Right atrium auricular region (tissue), 2 donors: ENCODE results near the gene TSC22D3. TPM values are rescaled to one million over a fixed set of nuclear protein-coding genes. Genes with fewer than 3 reads are reported as not detected.
"Not testable (repeated sequence)": the region's sequence is repeated elsewhere in the genome, so short reads cannot be mapped to it uniquely, and the experiment has no call there.

Experiments used
- DNase-seq: peaks from one replicate; pipeline ENCODE4 v3.0.0-alpha.2; 2019; ENCODE audit warnings: low spot score
- H3K27ac ChIP-seq, 2 donors: fragments of 200-600 bp; sonication (generic); 1 replicate in 1 of 2; 2 replicates in 1 of 2; pipeline ENCODE4 v1.5.1; 2016 to 2019
- H3K27me3 ChIP-seq, 2 donors: fragments of 200-600 bp; sonication (generic); one replicate each; pipeline versions ENCODE4 v1.5.1 to v1.6.0; 2017 to 2019
- H3K36me3 ChIP-seq: fragments of 200-600 bp; sonication (generic); one replicate; pipeline ENCODE4 v1.5.1; 2016
- H3K4me1 ChIP-seq, 2 donors: fragments of 200-600 bp; sonication (generic); one replicate each; pipeline versions ENCODE4 v1.5.1 to v1.6.0; 2017 to 2019
- H3K4me3 ChIP-seq, 2 donors: fragments of 200-600 bp; sonication (generic); 1 replicate in 1 of 2; 2 replicates in 1 of 2; pipeline ENCODE4 v1.5.1; 2017 to 2019; ENCODE audit warnings: mild to moderate bottlenecking in 1 of 2, moderate library complexity in 1 of 2
- H3K9me3 ChIP-seq, 2 donors: fragments of 200-600 bp; sonication (generic); one replicate each; pipeline ENCODE4 v1.5.1; 2019
- CTCF ChIP-seq, 2 donors: fragments of 200-600 bp; sonication (generic); IDR thresholded peaks; one replicate each; pipeline ENCODE4 v1.5.1; 2019; ENCODE audit warnings: antibody characterized with exemption in 2 of 2
- total RNA-seq, 2 donors: library from RNA; depleted of rRNA; stranded (reverse); fragments of >200 nt; gene quantifications; one replicate each; pipeline ENCODE4 v1.1.0, GENCODE V29; 2016

TSC22D3 gene
- total RNA-seq, 2 donors from 2014 or later = 184 to 193 TPM

GRCh38 chrX:107674480-107675364 lies 100.9 kb downstream of the TSC22D3 start:
- no peak for TF ChIP-seq CTCF (IDR thresholded peaks at IDR 0.05)
- H3K4me3 ChIP-seq = peak overlapping the region in 1 of 2 donors; percentile 50
- no peaks in the 10 kb centered on the region for H3K36me3 ChIP-seq
- peak overlapping the region; percentile 81 to 86 for H3K27ac ChIP-seq
- DNase-seq = peak; percentile 92
- no peaks in the 10 kb centered on the region for H3K9me3 ChIP-seq
- no peaks in the 10 kb centered on the region for H3K27me3 ChIP-seq
- peaks cover 0 to 43% of the 10 kb centered on the region in 2 donors for H3K4me1 ChIP-seq

DNA sequence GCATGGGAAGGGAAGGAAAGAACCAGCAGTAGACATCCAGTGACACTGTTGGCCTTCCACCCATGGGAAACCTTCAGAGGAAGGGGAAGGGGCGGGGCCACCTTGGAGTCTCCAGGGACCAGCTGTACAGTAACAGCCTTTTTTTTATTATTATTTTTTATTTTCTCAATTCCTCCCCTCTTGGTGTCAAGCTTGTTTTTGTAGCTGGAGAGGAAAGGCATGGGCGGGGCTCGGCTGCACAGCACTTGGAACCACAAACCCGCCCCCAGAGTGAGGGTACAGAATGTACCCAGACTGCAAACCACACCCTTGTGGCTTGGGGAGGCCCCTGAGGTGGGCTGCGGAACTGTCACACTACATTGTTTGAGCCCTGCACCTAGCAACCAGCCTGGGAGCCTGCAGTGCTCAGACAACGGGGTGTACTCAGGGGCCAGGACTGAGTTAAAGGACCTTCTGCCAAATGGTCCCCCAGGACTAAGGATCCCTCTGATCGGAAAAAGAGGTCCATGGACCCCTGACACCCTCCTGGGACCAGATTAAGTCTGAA lies 101.6 kb downstream of the TSC22D3 start:
- no peaks in the 10 kb centered on the region for H3K36me3 ChIP-seq
- no peaks in the 10 kb centered on the region for H3K27me3 ChIP-seq
- peaks cover 0 to 36% of the 10 kb centered on the region in 2 donors for H3K4me1 ChIP-seq
- DNase-seq = peak; percentile 93
- peak overlapping the region in 1 of 2 donors; percentile 24 for H3K4me3 ChIP-seq
- no peak for TF ChIP-seq CTCF (IDR thresholded peaks at IDR 0.05)
- H3K27ac ChIP-seq = peak overlapping the region; percentile 81 to 86
- H3K9me3 ChIP-seq = no peaks in the 10 kb centered on the region

DNA sequence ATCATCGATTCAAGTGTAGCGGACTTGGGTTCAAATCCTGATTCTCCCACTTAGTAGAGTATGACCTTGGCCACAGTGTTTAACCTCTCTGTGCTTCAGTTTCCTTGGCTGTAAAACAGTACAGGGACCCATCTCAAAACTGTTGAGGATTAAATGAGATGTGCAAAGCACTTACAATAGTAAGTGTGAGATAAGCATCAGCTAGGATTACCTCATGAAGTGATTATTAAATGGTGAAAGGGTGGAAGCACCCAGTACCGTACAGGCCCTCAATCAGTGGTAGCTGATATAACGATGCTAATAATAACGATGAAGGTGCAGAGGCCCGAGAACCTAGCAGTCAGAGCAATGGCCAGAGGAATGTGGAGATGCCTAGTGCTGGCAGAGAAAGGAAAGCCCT lies 102.2 kb downstream of the TSC22D3 start:
- Histone ChIP-seq H3K27ac (peak overlapping the region; percentile 81 to 86), H3K27me3 (no peaks in the 10 kb centered on the region), H3K4me1 (peaks cover 0 to 30% of the 10 kb centered on the region in 2 donors), H3K9me3 (no peaks in the 10 kb centered on the region), H3K36me3 (no peaks in the 10 kb centered on the region), H3K4me3 (no peak overlapping the region)
- no peak for TF ChIP-seq CTCF (IDR thresholded peaks at IDR 0.05)
- no peak for DNase-seq

GRCh38 chrX:107672955-107673378 lies 102.6 kb downstream of the TSC22D3 start:
- peaks cover 0 to 26% of the 10 kb centered on the region in 2 donors for H3K4me1 ChIP-seq
- no peaks in the 10 kb centered on the region for H3K36me3 ChIP-seq
- no peaks in the 10 kb centered on the region for H3K27me3 ChIP-seq
- H3K4me3 ChIP-seq = no peak overlapping the region
- peak; percentile 26 to 70 for TF ChIP-seq CTCF (IDR thresholded peaks at IDR 0.05)
- no peaks in the 10 kb centered on the region for H3K9me3 ChIP-seq
- DNase-seq = peak; percentile 84
- peak overlapping the region; percentile 81 to 86 for H3K27ac ChIP-seq

DNA sequence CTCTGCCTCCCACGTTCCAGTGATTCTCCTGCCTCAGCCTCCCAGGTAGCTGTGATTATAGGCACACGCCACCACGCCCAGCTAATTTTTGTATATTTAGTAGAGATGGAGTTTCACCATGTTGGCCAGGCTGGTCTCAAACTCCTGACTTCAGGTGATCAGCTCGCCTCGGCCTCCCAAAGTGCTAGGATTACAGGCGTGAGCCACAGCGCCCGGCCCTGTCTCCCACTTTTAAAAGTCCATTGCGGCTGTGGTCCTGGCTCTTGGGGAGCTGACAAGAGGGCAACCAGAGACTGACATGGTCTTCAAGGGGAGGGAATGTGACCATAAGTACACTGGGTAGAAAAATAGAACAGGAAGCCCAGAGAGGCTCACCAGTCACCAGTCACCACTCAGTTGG lies 104.3 kb downstream of the TSC22D3 start:
- H3K36me3 ChIP-seq, DNase-seq, H3K27me3 ChIP-seq, H3K4me3 ChIP-seq, H3K9me3 ChIP-seq, H3K27ac ChIP-seq: not testable (repeated sequence)
- peaks cover 0 to 24% of the 10 kb centered on the region in 2 donors for H3K4me1 ChIP-seq

- no peaks in the 10 kb centered on the region for H3K27me3 ChIP-seq
- no peak overlapping the region for H3K4me3 ChIP-seq
- H3K36me3 ChIP-seq = no peaks in the 10 kb centered on the region
- H3K4me1 ChIP-seq = peaks cover 0 to 18% of the 10 kb centered on the region in 2 donors
- no peak for DNase-seq
- H3K27ac ChIP-seq = no peak overlapping the region
- no peaks in the 10 kb centered on the region for H3K9me3 ChIP-seq
- no peak for TF ChIP-seq CTCF (IDR thresholded peaks at IDR 0.05)
Measured at GRCh38 chrX:107669885-107670628, 105.5 kb downstream of the TSC22D3 start.
